ENCODE measurements around the gene SURF2.
"Not testable (repeated sequence)": the region's sequence is repeated elsewhere in the genome, so short reads cannot be mapped to it uniquely, and the experiment has no call there.

SURF2 gene

GRCh38 chr9:133356391-133357091 lies at the start of gene SURF2, which contains the start of gene SURF1:
Gene SURF2, plus strand, starts transcription at chr9:133356550. Its CDS starts 43 bp downstream, at chr9:133356593.
Gene SURF1, minus strand, starts transcription at chr9:133356487. Its CDS starts 34 bp downstream, at chr9:133356453.
- in situ Hi-C loops (cut with HindIII; ENCODE audit: low sequenced_read_pairs): no loop called here

- in situ Hi-C loops (cut with HindIII; ENCODE audit: low sequenced_read_pairs): no loop called here
These were observed 49.0 kb upstream of the SURF2 start for GRCh38 chr9:133307301-133307700.

- in situ Hi-C loops (cut with HindIII; ENCODE audit: low sequenced_read_pairs): no loop called here
These were observed 46.7 kb upstream of the SURF2 start for GRCh38 chr9:133309608-133310007.

- in situ Hi-C loops (cut with HindIII; ENCODE audit: low sequenced_read_pairs): no loop called here
These were observed 40.4 kb upstream of the SURF2 start for GRCh38 chr9:133315997-133316396.

- in situ Hi-C loops (cut with HindIII; ENCODE audit: low sequenced_read_pairs): not testable (repeated sequence)
These were observed 38.8 kb upstream of the SURF2 start for GRCh38 chr9:133317551-133317950.

GRCh38 chr9:133320421-133320881 lies 35.9 kb upstream of the SURF2 start:
- in situ Hi-C loops (cut with HindIII; ENCODE audit: low sequenced_read_pairs): no loop called here

GRCh38 chr9:133321411-133321935 lies 34.9 kb upstream of the SURF2 start:
- in situ Hi-C loops (cut with HindIII; ENCODE audit: low sequenced_read_pairs): no loop called here

GRCh38 chr9:133322701-133323100 lies 33.6 kb upstream of the SURF2 start:
- in situ Hi-C loops (cut with HindIII; ENCODE audit: low sequenced_read_pairs): no loop called here

- in situ Hi-C loops (cut with HindIII; ENCODE audit: low sequenced_read_pairs): no loop called here
These were observed 33.1 kb upstream of the SURF2 start for GRCh38 chr9:133323211-133323610.

GRCh38 chr9:133323991-133324703 lies 32.2 kb upstream of the SURF2 start:
- in situ Hi-C loops (cut with HindIII; ENCODE audit: low sequenced_read_pairs): no loop called here

- in situ Hi-C loops (cut with HindIII; ENCODE audit: low sequenced_read_pairs): not testable (repeated sequence)
These were observed 29.3 kb upstream of the SURF2 start for GRCh38 chr9:133327021-133327420.

- in situ Hi-C loops (cut with HindIII; ENCODE audit: low sequenced_read_pairs): no loop called here
These were observed 28.4 kb upstream of the SURF2 start for GRCh38 chr9:133327834-133328484.

GRCh38 chr9:133329306-133330156 lies 26.8 kb upstream of the SURF2 start:
- in situ Hi-C loops (cut with HindIII; ENCODE audit: low sequenced_read_pairs): not testable (repeated sequence)

GRCh38 chr9:133331221-133331620 lies 25.1 kb upstream of the SURF2 start:
- in situ Hi-C loops (cut with HindIII; ENCODE audit: low sequenced_read_pairs): no loop called here

- in situ Hi-C loops (cut with HindIII; ENCODE audit: low sequenced_read_pairs): no loop called here
These were observed 24.5 kb upstream of the SURF2 start for GRCh38 chr9:133331641-133332380.

GRCh38 chr9:133332381-133332730 lies 24.0 kb upstream of the SURF2 start:
- in situ Hi-C loops (cut with HindIII; ENCODE audit: low sequenced_read_pairs): no loop called here

- in situ Hi-C loops (cut with HindIII; ENCODE audit: low sequenced_read_pairs): no loop called here
These were observed 23.3 kb upstream of the SURF2 start for GRCh38 chr9:133333011-133333410.

GRCh38 chr9:133333566-133333965 lies 22.8 kb upstream of the SURF2 start:
- in situ Hi-C loops (cut with HindIII; ENCODE audit: low sequenced_read_pairs): no loop called here

- in situ Hi-C loops (cut with HindIII; ENCODE audit: low sequenced_read_pairs): no loop called here
These were observed 22.2 kb upstream of the SURF2 start for GRCh38 chr9:133334161-133334560.

- in situ Hi-C loops (cut with HindIII; ENCODE audit: low sequenced_read_pairs): not testable (repeated sequence)
These were observed 21.5 kb upstream of the SURF2 start for GRCh38 chr9:133334888-133335287.
